ENCODE results near the gene SYTL1.

GRCh38 chr1:27293915-27294314 lies 47.9 kb upstream of the SYTL1 start:
- TF ChIP-seq POLR2A (IDR thresholded peaks at IDR 0.05; ENCODE audit: extremely low read depth, insufficient read length) (no peak), MYC (IDR thresholded peaks at IDR 0.05; ENCODE audit: low read depth, low read length) (no peak), CTCF (IDR thresholded peaks at IDR 0.05; ENCODE audit: low read depth, low read length) (no peak)
